ENCODE measurements around the gene SPRY2. TPM values are rescaled to one million over a fixed set of nuclear protein-coding genes. Genes with fewer than 3 reads are reported as not detected.

The SPRY2 gene
- 8.0 and 27.5 TPM in 2 replicates for total RNA-seq

DNA sequence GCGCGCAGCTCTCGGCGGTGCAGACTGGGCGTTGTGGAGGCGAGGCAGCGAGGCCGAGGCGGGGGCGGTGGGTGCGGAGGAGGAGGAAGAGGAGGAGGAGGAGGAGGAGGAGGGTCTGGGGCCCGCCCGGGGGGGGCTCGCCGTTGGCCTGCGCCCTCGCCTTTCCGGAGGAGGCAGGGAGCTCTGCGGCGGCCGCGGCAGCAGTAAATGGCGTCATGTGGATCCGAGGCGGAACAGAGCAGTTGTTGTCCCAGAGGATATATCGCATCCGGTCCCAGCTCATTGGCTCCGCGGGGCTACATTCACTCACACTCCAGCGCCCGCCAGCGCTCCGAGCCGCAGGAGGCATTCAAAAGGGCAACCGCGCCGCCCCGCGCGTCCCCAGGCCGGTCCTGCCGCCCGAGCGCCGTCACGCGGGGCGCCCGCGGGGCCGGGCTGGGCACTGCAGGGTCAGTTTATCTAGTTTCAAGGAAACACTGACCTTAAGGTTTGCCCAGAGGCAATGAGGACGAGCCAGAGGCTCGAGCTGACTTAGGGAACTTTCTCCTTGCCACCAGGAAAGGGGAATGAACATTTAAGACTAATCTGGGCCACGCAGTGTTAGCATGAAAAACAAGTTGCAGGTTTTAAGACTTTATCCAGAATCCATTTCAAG, at the start of gene SPRY2:
Gene SPRY2, minus strand, starts transcription at position 26 of the 655 bp plus-strand sequence. CDS start 3,421 bp downstream, outside the sequence.

Data from smooth muscle cell of the umbilical artery (primary cell).